GM23248 (cell line): ENCODE results near the gene EFCAB13.

Source experiments
- EZH2 ChIP-seq: fragments of 200-600 bp; sonication (generic); IDR thresholded peaks from 2 replicates; pipeline ENCODE4 v1.6.1; 2018; ENCODE audit warnings: antibody characterized with exemption, mild to moderate bottlenecking; ENCODE audit not compliant: insufficient read depth, poor library complexity, severe bottlenecking
- EZH2phosphoT487 ChIP-seq: fragments of 200-600 bp; sonication (generic); IDR thresholded peaks from 2 replicates; pipeline ENCODE4 v1.6.1; 2018; ENCODE audit warnings: antibody characterized with exemption, moderate library complexity, mild to moderate bottlenecking, low read depth; ENCODE audit not compliant: insufficient read depth

GRCh38 chr17:47338026-47338425 is 14.3 kb downstream of the EFCAB13 start:
- no peak for TF ChIP-seq EZH2phosphoT487
- TF ChIP-seq EZH2, result no peak
